Measurements from ENCODE around the gene ADAM23.

ADAM23 gene

GRCh38 chr2:206474099-206474498 is 30.8 kb downstream of the ADAM23 start:
- H3K36me3 ChIP-seq (replicated peaks; ENCODE audit: low read depth, low read length) = no peaks in the 10 kb centered on the region
- TF ChIP-seq CTCF (IDR thresholded peaks at IDR 0.05; ENCODE audit: low read depth, low read length) = no peak
- TF ChIP-seq EZH2phosphoT487 (IDR thresholded peaks at IDR 0.05; ENCODE audit: low read depth) = no peak
- H3K79me2 ChIP-seq (ENCODE audit: low read length) = no peaks in the 10 kb centered on the region
- no peak overlapping the region for H3K4me2 ChIP-seq (ENCODE audit: low read length)
- H2AFZ ChIP-seq (ENCODE audit: low read depth, low read length) = no peak overlapping the region
- H3K9me3 ChIP-seq (ENCODE audit: insufficient read depth, low read length) = no peaks in the 10 kb centered on the region
- no peaks in the 10 kb centered on the region for H4K20me1 ChIP-seq (ENCODE audit: insufficient read depth, low read length)
- H3K27ac ChIP-seq (ENCODE audit: low read length) = no peak overlapping the region
- no peaks in the 10 kb centered on the region for H3K27me3 ChIP-seq (ENCODE audit: low read depth, low read length)
- H3K9ac ChIP-seq (ENCODE audit: low read length) = no peak overlapping the region
- no peak overlapping the region for H3K4me3 ChIP-seq (ENCODE audit: low read length)
- H3K4me1 ChIP-seq (ENCODE audit: low read length) = peaks cover 13% of the 10 kb centered on the region

GRCh38 chr2:206477296-206477695 is 34.0 kb downstream of the ADAM23 start:
- peaks cover 7% of the 10 kb centered on the region for H3K4me1 ChIP-seq (ENCODE audit: low read length)
- no peaks in the 10 kb centered on the region for H3K27me3 ChIP-seq (ENCODE audit: low read depth, low read length)
- H4K20me1 ChIP-seq (ENCODE audit: insufficient read depth, low read length) = no peaks in the 10 kb centered on the region
- no peaks in the 10 kb centered on the region for H3K79me2 ChIP-seq (ENCODE audit: low read length)
- no peak overlapping the region for H3K4me3 ChIP-seq (ENCODE audit: low read length)
- H2AFZ ChIP-seq (ENCODE audit: low read depth, low read length) = no peak overlapping the region
- H3K27ac ChIP-seq (ENCODE audit: low read length) = no peak overlapping the region
- no peak overlapping the region for H3K9ac ChIP-seq (ENCODE audit: low read length)
- peaks cover under 1% of the 10 kb centered on the region for H3K36me3 ChIP-seq (replicated peaks; ENCODE audit: low read depth, low read length)
- TF ChIP-seq CTCF (IDR thresholded peaks at IDR 0.05; ENCODE audit: low read depth, low read length) (no peak), EZH2phosphoT487 (IDR thresholded peaks at IDR 0.05; ENCODE audit: low read depth) (no peak)
- H3K4me2 ChIP-seq (ENCODE audit: low read length) = no peak overlapping the region
- no peaks in the 10 kb centered on the region for H3K9me3 ChIP-seq (ENCODE audit: insufficient read depth, low read length)

GRCh38 chr2:206478340-206478739 is 35.0 kb downstream of the ADAM23 start:
- Histone ChIP-seq H3K4me2 (ENCODE audit: low read length) (no peak overlapping the region), H3K9me3 (ENCODE audit: insufficient read depth, low read length) (no peaks in the 10 kb centered on the region), H3K79me2 (ENCODE audit: low read length) (no peaks in the 10 kb centered on the region), H3K4me1 (ENCODE audit: low read length) (peaks cover 6% of the 10 kb centered on the region), H3K9ac (ENCODE audit: low read length) (no peak overlapping the region), H4K20me1 (ENCODE audit: insufficient read depth, low read length) (no peaks in the 10 kb centered on the region), H3K4me3 (ENCODE audit: low read length) (no peak overlapping the region), H2AFZ (ENCODE audit: low read depth, low read length) (no peak overlapping the region), H3K36me3 (replicated peaks; ENCODE audit: low read depth, low read length) (peaks cover 5% of the 10 kb centered on the region), H3K27ac (ENCODE audit: low read length) (no peak overlapping the region), H3K27me3 (ENCODE audit: low read depth, low read length) (no peaks in the 10 kb centered on the region)
- TF ChIP-seq EZH2phosphoT487 (IDR thresholded peaks at IDR 0.05; ENCODE audit: low read depth) = no peak
- TF ChIP-seq CTCF (IDR thresholded peaks at IDR 0.05; ENCODE audit: low read depth, low read length) = no peak

GRCh38 chr2:206480161-206480560 is 36.8 kb downstream of the ADAM23 start:
- Histone ChIP-seq H3K79me2 (ENCODE audit: low read length) (no peaks in the 10 kb centered on the region), H3K4me1 (ENCODE audit: low read length) (peaks cover 5% of the 10 kb centered on the region; the same call in 1 of the 2 replicates), H3K27ac (ENCODE audit: low read length) (no peak overlapping the region), H3K36me3 (replicated peaks; ENCODE audit: low read depth, low read length) (peaks cover 5% of the 10 kb centered on the region), H3K9me3 (ENCODE audit: insufficient read depth, low read length) (no peaks in the 10 kb centered on the region), H4K20me1 (ENCODE audit: insufficient read depth, low read length) (no peaks in the 10 kb centered on the region), H3K4me2 (ENCODE audit: low read length) (no peak overlapping the region), H3K4me3 (ENCODE audit: low read length) (no peak overlapping the region), H2AFZ (ENCODE audit: low read depth, low read length) (no peak overlapping the region), H3K27me3 (ENCODE audit: low read depth, low read length) (no peaks in the 10 kb centered on the region), H3K9ac (ENCODE audit: low read length) (no peak overlapping the region)
- no peak for TF ChIP-seq EZH2phosphoT487 (IDR thresholded peaks at IDR 0.05; ENCODE audit: low read depth)
- no peak for TF ChIP-seq CTCF (IDR thresholded peaks at IDR 0.05; ENCODE audit: low read depth, low read length)
